GM19025 (cell line): Measurements from ENCODE around the gene DECR2.
A peak's percentile ranks its signal among the peaks of the same experiment; 100 is the strongest.
"Not testable (repeated sequence)": the region's sequence is repeated elsewhere in the genome, so short reads cannot be mapped to it uniquely, and the experiment has no call there.

Experiments used
- ATAC-seq: cut with Tn5 transposase; IDR thresholded peaks from one replicate; pipeline ENCODE4 v1.9.1; 2021; ENCODE audit warnings: mild to moderate bottlenecking, low read depth, moderate library complexity; ENCODE audit not compliant: unreplicated experiment

The DECR2 gene

DNA sequence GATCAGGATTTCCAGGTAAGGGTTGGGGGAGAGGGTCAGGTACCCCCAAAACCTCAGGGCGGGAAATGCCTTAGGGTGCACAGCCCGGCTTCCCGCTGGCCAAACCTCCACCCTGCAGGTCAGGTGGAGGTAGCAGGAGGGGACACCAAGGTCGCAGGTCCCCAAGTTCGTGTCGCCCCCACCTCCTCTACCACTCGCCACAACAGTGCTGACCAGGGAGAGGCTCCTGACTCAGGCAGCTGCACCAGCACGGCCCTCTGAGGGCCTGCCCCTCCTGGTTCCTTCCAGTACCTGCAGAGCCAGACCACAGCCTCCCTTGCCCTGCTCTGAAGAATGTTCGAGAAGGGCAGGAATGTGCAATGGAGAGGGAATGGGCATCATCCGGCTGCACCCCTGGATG is 35.2 kb upstream of the DECR2 start:
- no peak for ATAC-seq

DNA sequence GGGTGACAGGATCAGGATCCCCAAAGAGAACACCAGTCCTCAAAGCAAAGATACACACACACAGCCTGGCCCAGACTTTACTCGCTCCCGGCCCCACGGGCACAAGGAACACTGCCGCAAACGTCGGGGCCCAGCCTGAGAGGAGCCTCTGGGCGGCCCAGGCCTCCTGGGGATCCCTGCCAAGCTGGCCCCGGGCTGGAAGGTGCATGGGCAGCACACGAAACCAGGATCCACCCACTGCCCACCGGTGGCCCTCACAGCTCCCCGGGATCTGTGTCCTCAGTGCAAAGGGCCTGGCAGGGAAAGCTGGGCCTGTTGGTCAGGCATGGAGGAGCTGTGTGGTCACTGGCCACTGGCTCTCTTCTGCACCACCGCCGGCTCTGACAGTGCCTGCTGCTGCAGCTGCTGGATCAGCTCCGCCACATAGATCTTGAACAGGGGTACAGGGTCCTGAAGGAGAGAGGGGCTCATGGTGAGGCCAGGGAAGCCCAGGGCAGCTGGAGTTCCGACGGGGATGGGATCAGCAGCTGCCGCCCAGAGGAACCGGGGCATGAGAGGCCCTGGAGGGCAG is 34.3 kb upstream of the DECR2 start:
- no peak for ATAC-seq

DNA sequence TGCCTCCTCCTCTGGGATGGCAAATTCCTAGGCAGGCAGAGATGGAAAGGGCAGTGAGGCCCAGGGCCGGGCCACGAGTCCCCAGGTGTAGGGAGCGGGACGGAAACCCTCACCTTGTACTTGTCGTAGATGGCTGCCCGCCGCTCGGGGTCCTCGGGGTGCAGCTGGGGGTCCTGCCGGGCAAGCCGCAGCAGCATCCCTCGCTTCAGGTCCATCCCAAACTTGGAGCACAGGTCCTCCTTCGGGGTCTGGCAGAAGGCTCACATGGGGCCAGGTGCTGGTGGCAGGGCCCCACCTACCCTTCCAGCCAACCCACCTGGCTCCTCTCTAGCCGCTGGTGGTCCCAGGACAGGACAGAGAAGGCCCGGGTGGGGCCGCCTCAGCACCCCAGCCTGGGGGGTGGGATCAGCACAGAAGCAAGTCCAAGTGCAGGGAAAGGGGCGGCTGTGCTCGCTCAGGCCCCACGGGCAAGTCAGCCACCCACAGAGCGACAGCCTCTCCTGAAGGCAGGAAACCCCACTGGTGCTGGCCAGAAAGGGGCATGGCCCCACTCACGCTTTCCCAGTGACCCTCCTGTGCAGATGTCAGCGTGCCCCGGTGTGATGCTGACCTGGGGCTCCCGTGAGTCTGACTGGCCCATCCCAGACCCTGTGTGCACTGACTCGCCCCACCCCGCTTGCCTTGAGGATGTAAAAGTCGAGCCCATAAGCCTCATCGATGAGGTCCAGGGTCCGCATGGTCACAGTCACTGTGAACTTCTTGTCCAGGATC is 33.1 kb upstream of the DECR2 start:
- ATAC-seq, result no peak

DNA sequence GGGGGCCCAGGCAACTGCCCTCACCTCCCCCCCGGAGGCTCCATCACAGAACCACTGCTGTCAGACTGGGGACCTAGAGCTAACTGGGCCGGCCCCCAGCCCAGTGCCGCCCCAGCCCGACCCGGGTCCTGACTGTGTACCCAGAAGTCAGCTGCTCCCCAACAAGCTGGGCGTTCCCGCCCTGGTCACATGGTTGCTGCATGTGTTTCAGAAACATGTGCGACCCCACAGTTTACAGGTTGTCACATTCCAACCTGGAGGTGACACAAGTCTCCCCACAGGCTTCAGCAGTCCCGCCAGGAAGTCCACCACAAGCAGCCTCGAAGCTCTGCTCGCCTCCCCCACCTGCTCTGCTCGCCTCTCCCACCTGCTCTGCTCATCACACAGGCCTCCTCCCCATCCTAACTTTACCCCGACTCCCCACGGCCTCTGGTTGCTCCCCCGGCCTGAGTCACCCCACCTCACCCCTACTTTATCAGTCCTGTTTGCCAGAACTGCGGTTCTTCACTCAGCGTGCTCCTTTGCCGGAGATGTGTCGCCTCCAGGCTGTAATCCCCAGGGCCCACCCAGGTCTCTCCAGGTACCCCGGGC is 32.3 kb upstream of the DECR2 start:
- no peak for ATAC-seq

DNA sequence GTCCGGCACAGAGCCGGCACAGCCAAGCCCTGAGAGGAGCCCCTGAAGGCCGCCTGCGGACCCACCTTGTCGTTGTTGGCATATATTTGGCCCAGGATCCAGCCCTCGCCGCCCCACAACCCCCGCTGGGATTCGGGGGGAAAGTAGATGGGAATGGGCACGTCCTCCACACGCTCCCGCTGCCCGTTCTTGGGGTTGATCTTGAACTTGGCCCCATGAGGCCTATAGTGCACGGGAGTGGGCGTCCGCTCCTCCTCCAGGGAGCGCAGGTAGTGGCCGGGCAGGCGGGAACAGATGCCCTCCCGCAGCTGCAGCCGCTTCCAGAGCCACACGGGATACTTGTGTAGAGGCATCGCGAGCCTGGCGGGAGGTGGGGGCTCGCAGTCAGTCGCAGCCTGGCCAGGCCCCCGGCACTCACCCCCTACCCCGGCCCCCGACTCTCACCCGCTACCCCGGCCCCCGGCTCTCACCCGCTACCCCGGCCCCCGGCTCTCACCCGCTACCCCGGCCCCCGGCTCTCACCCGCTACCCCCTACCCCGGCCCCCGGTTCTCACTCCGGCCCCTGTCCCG is 31.7 kb upstream of the DECR2 start:
- ATAC-seq, result no peak

DNA sequence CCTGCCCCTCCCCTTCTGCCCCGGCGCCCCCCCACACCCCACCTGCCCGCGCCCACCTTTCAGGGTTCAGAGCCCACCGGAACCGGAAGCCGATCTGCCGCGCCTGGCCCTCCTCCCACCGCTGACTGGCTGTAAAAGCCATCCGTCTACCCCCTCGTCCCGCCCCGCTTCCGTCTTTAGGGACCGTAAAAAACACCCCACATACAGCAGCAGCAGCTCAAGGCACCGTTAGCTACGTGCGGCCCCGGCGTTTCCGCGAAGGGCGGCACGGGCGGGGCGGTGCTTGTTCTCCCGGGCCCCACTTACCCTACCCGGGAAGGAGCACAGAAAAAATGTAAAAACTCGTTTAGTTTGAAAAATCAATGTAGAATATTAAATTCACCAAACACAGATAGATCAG is 31.2 kb upstream of the DECR2 start, which contains the start of gene MRPL28:
Gene MRPL28 (minus strand): TSS at position 96 of the 400 bp plus-strand sequence. CDS start 320 bp downstream, outside the sequence.
- peak; percentile 92 for ATAC-seq

DNA sequence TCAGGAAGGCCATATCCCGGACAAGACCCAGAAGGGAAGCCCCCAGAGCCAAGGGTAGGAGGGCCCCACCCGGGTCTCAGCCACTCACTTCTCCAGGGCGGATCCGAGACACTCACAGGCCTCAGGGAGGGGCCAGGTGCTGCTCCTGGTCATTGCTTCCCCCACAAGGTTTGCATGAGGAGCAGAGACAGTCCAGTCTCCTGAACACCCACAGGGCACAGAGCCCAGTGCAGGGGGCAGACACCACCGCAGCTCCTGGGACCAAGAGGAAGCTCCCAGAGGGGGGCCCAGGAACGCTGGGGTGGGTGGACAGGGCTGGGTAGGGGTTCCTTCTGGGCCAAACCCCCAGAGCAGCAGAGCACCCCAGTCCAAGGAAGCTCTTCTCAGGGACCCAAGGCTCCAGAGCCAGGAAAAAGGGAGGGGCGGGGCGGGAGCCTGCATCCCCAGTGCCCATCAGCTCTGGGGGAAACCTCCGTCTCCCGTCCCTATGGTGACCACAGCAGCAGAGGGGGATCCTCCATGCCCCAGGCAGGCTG is 30.6 kb upstream of the DECR2 start:
- ATAC-seq, result no peak

DNA sequence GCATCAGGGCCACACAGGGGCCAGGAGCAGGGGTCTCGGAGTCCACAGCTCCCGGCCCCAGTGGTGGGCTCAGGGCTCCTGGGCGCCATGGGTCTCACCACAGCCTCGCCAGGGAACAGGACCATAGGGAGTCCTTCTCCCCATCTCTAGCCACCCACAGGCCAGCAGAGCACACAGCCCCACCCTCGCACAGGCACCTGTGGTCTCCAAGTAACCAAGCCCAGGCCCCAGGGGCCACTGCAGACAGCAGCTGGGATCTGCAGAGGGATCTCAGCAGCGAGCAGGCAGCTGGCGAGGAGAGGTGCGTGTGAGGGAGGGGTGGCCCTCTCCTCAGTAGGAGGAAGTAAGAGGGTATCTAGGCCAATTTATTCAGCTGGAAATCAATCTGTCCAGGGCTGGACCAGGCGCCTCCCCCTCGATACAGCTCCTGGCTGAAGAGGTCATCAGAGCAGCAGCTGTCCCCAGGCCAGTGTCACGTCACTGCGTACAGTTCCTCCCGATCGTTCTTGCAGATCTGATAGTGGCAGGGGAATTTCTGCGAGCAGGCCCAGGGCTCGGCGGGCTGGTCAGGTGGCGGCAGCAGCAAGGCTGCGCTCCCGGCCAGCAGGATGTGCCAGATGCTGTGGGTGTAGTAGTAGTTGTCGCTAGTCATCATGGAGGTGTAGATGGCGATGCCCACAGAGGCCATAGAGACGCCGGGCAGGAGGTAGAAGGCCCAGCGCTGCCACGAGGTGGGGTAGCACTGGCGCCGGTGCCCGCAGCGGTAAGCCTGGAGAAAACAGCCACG is 30.0 kb upstream of the DECR2 start:
- no peak for ATAC-seq

DNA sequence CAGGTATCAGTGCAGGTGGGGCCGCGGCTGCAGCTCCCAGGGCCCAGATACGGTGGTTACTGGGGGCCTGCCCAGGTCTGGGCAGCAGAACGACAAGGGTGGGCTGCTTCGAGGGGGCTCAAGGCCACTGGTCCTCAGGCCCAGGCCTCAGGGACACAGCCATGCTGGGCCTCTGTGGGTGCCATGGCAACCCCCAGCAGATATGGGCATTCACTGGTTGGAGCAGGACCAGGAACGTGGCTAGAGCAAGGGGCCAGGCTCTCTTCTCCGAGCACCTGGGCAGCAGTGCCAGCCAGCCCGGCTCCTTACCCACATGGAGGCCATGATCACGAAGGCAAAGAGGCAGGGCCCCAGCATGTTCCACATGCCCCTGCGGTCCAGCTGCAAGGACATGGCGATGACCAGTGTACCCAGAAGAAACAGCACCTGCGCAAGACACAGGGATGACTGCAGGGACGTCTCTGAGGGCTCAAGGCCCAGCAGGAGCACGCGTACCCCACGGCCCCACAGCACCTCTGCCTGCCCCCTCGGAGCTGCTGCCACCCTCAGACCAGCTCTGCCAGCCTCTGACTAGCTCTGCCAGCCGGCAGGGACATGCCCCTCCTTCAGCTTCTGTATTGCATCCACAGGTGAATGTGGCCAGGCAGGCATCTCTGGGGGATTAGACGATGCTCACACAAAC is 29.2 kb upstream of the DECR2 start:
- ATAC-seq, result no peak

DNA sequence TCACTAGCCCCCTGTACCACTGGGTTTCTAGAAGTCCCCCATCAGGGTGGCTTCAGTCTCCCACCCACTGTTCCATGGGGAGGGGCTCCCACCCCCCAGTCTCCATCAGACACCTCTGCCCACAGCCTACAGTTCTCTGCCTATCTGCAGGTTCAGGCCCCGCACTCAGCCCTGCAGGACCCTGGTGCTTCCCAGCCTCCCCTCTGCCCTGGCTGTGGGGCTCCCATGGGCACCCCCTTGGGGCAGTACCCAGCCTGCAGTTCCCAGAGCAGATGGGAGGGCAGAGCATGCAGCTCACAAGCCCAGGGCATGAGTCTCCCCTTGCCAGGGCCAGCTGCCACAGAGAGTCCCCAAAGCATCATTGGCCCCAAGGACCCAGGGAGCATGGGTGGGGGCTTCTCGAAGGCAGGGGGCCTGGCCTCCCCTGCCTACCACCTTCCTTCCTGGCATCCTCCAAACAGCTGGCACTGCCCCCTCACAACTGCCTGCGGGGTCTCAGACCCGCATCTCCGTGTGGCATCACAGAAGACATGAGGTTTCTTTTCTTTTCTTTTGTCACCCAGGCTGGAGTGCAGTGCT is 28.6 kb upstream of the DECR2 start:
- ATAC-seq, result no peak

DNA sequence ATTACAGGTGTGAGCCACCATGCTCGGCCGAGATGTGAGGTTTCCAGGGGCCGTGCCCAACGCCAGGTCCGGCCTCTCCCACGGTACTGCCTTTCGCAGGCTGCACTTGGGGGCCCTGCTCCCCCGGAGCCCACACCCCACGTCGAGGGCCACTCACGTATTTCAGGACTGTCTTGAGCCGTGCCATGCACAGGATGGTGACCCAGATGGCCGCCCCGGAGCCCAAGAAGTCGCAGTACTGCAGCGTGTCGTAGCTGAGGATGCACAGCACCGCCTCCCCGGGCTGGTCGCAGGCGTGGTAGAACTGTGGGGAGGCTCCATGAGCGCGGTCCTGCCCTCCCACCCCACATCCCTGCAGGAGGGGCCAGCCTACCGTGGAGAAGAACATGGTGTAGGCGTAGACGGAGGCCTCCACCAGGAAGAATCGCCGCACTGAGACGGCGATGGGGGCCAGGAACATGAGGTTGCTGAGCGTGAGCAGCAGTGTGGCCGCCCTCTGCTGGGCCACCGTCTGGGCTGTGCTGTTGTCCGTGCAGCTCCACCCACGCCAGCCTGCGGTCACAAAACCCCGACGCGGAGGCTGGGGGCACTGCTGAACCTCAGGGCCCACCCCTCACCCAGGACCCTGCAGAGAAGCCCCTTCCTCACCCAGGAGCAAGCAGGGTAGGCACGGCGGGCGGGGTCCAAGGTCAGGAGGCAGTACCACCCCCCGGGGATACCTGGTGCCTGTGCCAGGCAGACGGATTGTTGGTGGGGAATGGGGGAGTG is 27.7 kb upstream of the DECR2 start:
- ATAC-seq, result no peak

DNA sequence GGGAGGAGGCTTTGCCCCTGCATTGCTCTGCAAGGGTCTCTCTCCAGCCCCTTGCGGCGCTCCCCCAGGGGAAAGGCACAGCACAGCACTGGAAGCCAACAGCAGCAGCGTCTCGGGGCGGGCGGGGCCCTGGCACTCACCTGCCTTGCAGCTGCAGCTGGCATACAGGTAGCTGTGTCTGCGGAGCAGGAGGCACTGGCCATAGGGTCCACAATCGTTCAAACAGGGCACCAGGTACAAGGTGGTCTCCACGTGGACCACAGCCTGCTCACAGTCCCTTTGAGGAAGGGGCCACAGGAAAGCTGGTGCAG is 27.1 kb upstream of the DECR2 start:
- ATAC-seq, result no peak

DNA sequence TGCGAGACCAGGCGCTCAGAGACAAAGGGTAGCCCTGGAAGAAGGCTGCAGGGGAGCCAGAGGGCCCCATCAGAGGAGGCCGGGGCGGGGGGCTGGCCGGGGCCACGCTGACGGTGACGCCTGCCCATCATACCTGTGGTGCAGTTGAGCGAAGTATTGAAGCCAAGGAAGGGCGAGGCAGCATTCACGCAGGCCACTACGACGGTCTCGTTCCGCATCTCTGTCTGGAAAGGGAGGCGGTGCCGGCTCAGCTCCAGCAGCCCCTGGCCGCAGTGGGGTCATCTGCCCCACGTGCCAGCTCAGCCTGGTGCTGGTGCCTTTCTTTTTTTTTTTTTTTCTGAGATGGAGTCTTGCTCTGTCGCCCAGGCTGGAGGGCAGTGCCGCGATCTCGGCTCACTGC is 26.5 kb upstream of the DECR2 start:
- ATAC-seq, result no peak

DNA sequence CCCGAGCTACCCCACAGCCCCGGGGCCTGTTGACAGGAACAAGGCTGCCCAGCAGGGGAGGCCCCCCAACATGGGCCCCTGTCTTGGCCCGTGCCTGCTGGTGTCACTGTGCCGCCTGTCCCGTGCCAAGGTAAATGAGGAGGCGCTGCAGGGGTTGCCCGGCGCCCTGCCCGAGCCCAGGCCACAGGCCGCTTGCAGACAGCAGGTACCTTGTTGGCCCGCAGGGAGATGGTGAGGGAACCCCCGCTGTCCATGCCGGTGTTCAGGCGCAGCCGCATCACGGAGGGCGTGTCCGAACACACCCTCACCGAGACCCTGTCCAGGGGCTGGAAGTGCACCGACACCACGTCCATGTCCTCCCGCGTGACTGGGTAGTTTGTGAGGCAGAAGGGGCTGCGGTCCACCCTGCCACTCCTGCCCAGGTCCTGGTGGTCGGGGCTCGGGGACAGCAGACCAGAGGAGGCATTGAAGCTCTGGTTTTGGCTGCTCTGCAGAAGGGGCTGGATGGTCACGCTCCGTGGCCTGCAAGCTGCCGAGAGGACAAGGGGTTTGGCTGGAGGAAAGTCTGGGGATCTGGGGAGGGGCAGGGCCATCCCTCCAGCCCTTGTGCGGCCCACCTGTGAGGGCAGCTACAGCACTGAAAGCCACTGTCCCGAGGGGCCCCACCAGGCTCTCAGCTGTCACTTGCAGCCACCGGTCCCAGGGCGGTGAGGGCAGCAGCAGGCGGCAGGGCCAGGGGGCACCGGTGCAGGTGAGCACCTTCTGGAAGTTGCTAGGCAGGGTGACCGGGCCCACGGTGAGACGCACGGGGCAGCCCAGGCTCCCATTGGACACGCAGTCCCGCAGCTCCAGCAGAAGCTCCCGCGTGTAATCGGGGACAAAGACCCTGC is 25.5 kb upstream of the DECR2 start:
- no peak for ATAC-seq

DNA sequence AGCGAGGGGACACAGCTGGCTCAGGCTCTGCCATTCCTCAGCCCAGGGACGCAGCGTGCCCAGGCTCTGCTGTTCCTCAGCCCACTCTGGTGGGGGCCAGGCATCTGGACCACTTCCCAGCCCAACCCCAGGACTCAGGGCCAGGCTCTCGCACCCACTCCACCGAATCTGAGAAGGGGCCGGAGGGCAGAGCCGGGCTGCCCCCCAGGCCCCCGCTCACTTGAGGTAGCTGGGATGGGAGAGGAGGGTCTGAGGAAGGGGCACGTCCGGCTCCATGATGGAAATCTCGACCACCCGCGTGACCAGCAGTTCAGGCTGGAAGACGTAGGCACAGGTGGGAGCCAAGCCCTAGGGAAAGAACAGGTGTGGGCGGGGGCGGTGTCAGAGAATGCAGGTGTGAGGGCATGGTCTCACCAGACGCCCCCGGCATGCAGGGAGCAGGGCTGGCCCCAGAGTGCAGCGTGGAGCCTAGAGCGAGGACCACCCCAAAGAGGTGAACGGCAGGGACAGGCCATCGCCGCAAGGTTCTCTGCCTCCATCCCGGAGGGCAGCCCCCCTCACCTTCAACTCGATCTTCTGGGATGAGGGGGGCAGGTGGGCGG is 24.8 kb upstream of the DECR2 start:
- ATAC-seq, result no peak

DNA sequence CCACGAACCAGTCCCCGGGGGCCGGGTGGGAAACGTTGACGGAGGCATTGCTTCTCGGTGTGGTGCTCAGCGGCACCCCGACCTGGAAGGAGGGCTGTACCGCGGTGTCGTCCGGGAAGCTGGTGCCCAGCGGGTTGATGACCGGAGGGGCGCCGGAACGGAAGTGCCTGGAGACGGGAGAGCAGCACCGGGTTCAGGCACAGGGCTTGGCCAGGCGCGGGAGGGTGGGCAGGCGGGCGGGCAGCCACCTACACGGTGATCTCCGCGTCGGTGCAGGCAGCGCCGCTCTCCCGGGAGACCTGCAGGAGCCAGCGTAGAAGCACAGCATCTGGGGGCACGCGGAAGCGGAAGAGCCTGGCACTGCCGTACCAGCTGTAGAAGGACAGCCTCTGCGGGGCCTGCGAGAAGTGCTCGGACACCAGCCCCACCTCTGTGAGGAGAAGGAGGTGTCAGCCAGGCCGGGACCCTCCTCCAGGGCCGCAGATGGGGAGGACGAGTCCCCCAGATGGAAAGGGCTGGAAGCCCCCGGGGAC is 24.2 kb upstream of the DECR2 start:
- no peak for ATAC-seq

DNA sequence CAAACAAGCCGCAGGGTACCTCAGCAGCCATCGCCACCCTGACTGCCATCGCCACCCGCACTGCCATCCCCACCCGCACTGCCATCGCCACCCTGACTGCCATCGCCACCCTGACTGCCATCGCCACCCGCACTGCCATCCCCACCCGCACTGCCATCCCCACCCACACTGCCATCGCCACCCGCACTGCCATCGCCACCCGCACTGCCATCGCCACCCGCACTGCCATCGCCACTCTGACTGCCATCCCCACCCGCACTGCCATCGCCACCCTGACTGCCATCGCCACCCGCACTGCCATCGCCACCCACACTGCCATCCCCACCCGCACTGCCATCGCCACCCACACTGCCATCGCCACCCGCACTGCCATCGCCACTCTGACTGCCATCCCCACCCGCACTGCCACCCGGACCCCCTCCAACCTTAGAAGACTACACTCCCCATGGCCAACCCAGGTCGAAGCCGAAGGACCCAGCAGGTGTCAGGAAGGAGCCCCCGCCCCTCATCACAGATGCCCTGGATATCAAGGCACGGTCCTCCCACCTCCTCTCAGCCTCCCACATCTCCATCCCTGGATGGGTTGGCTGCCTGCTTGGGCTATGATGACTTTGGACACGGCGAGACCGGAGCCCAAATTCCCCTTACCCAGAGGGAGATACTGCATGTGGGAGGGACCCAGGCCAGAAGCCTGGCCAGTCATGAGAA is 23.4 kb upstream of the DECR2 start:
- not testable (repeated sequence) for ATAC-seq
